ENCODE results near the gene NES. TPM values are rescaled to one million over a fixed set of nuclear protein-coding genes. Genes with fewer than 3 reads are reported as not detected.

NES gene
- polyA plus RNA-seq, 1 donor = 146 TPM

GRCh38 chr1:156705918-156706656 lies 28.9 kb upstream of the NES start:
- DNase-seq = peak; percentile 87

GRCh38 chr1:156705321-156705917 lies 28.2 kb upstream of the NES start, which contains the start of gene CRABP2:
Gene CRABP2 (minus strand): TSS chr1:156705583. CDS start chr1:156705446, 137 bp downstream.
- DNase-seq = no peak

- no peak for DNase-seq
Measured at GRCh38 chr1:156704930-156705320, 27.7 kb upstream of the NES start.

- DNase-seq = no peak
Measured at GRCh38 chr1:156704166-156704711, 27.0 kb upstream of the NES start.

- no peak for DNase-seq
Measured at GRCh38 chr1:156703741-156704140, 26.5 kb upstream of the NES start.

GRCh38 chr1:156703336-156703735 lies 26.1 kb upstream of the NES start:
- no peak for DNase-seq

GRCh38 chr1:156700736-156701531 lies 23.7 kb upstream of the NES start:
- no peak for DNase-seq

GRCh38 chr1:156698995-156699394 lies 21.8 kb upstream of the NES start:
- DNase-seq = no peak

- no peak for DNase-seq
Measured at GRCh38 chr1:156697481-156697880, 20.3 kb upstream of the NES start.

GRCh38 chr1:156696755-156697154 lies 19.5 kb upstream of the NES start:
- DNase-seq = no peak

- DNase-seq = no peak
Measured at GRCh38 chr1:156694690-156694962, 17.4 kb upstream of the NES start.

GRCh38 chr1:156693848-156694689 lies 16.9 kb upstream of the NES start:
- no peak for DNase-seq

- DNase-seq = peak; percentile 90
Measured at GRCh38 chr1:156692925-156693847, 16.0 kb upstream of the NES start.

GRCh38 chr1:156692441-156692924 lies 15.3 kb upstream of the NES start:
- peak; percentile 30 for DNase-seq

- DNase-seq = peak; percentile 42
Measured at GRCh38 chr1:156691665-156692440, 14.6 kb upstream of the NES start.

GRCh38 chr1:156691191-156691590 lies 14.0 kb upstream of the NES start:
- no peak for DNase-seq

GRCh38 chr1:156690675-156691036 lies 13.4 kb upstream of the NES start:
- DNase-seq = no peak

- peak; percentile 78 for DNase-seq
Measured at GRCh38 chr1:156689953-156690674, 12.9 kb upstream of the NES start.

Data from left kidney (tissue), 2 donors.